GM21576 (cell line): ENCODE data around the gene C1orf35.

Experiments
- ATAC-seq: cut with Tn5 transposase; IDR thresholded peaks from one replicate; pipeline ENCODE4 v1.9.1; 2021; ENCODE audit warnings: mild to moderate bottlenecking, moderate library complexity; ENCODE audit not compliant: unreplicated experiment

C1orf35 gene

DNA sequence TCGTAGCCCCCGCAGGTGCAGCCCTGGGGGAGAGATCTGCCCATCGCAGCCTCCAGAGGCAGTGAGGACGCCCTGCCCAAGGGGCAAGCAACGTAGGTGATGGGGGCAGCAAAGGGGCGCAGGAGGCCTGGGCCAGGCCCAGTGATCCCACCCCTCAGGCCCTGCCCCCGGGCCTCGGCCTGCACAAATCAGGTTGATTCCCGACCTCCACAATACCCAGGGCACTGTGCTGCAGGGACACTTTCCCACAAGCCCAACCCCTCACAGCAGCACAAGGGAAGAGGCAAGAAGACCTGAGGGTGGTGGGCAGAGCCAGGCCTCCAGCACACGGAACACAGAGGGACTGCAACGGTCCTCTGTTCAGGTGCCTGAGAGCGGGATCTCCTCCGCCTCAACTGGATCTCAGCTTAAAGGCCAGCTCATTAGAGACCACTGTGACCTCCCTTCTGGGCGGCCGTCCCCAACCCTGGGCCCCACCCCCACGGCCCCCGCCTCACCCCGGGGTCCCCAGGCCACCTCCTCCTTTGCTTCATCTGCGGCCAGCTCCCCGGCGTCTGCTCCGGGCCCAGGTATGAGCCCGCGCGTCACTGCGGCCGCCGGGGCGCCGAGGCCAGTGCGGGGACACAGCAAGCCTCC, 21.4 kb downstream of the C1orf35 start:
- ATAC-seq, result peak; percentile 30

DNA sequence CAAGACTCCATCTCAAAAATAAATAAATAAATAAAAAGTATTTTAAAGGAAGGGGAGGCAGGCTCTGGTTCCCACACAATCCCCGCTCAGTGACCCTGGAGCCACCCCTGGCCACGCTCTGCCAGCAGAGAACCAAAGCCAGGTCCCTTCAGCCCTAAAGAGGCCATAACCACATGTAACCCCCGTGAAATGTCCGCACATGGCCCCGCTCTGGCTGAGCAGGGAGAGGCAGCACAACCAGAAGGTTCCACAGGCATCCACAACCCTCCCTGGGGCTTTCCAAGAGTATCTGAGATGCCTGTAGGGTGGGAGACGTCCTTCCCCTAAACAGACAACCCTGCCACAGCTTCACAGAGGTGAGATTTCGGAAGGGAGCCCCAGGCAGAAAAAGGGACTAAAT, 22.0 kb downstream of the C1orf35 start:
- no peak for ATAC-seq

DNA sequence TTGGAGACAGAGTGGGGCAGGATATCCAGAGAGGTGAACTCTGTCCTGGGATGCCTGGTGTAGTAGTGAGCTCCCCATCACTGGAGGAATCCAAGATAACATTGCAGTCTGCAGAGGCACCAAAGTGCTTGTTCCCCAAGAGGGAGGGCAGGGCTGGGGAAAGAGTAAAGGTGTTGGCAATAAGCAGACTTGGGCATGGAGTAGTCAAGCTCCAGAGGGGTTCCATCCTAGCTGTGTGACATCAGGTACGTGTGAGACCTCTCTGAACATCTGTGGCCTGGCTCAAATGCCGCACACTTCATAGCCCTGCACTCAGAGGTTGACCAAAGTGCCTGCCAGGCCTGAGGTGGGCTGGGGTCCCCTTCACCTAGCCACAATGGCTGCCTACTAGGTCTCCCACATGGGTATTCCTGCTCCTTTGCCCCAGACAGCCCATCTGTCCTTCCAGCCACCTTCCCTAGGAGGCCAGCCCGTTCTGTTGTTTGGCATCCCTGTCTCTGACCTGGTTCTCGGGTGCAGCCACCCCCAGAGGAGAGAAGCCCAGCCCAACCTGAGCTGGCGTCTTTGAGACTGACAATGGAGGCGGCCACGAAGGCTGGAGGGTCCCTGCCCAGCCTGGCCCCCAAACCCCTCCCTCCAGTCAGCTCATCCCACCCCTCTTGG, 23.4 kb downstream of the C1orf35 start:
- ATAC-seq, result no peak

DNA sequence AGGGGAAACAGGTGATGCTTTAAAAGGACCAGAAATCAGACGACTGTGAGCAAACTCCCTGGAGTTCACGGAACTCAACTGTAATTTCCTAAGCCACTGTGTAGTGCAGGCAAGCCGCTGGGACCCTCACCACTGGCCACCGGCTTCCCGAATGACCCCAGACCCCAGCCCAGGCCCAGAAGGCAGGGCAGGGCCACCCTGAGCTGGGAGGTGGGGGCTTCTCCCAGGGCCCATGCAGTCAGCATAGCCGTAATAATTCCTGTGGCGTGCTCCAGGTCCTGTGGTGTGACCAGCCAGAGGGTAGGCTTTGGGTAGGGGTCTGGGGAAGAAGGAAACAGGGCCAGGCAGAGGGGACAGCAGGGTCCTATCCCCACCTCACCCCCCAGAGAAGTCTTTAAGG, 24.1 kb downstream of the C1orf35 start:
- ATAC-seq, result no peak

DNA sequence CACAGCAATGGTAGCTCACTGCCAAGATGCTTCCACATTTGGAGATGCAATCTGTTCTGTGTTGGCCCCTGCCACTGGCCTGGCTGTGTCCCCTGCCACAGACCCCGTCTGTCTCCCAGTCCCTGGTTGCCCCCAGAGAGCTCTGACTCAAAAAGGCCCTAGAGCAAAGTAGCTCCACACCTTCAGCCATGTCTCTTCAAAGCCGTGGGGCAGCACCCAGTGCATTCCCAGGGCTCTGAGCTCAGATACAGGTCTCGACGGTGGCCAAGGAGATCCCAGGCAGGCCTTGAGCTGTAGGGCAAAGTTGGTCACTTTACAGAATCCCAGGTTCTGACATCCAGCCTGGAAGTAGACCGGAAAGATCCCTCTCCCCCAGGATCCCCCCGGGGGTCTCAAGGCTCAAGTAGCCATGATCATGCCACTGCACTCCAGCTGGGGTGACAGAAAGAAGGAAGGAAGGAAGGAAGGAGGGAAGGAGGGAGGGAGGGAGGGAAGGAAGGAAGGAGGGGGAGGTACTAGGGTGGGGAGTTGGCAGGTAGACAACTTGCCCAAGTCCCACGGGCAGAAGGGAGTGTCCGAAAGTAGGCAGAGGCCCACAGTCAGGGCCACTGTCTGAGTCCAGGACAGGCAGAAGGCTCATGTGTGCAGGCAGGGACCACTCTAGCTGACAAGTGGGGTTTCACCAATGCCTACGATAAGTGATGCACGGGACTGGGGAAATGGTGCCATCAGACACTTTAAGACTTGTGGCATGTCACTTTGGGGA, 25.4 kb downstream of the C1orf35 start:
- ATAC-seq, result no peak

DNA sequence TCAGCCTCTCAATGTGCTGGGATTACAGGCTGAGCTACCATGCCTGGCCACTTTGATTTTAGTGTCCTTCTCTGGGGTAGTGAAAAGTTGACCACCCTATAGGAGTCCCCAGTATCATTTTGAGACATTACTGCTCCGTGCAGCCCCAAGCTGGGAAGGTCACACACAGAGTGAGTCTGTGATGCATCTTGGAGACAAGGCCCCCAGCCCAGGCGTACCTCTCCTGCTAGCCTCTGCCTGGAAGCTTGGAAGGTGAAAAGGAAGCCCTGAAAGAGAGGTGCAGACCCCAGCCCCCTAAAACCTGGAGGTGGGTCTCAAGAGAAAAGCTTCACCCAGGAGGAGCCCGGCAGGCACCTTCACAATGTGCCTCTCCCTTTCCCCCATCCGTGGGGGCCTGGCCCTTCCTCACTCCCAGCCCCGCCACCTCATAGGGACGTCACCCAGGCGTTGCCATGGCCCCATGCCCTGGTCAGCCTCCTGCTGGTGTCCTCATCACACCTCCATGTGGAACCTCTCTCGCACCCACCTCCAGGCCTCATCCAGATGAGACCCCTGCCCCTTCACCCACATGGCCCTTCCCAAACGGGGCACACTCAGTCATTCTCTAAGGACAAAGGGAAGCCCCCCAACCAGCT, 26.2 kb downstream of the C1orf35 start:
- ATAC-seq, result no peak

DNA sequence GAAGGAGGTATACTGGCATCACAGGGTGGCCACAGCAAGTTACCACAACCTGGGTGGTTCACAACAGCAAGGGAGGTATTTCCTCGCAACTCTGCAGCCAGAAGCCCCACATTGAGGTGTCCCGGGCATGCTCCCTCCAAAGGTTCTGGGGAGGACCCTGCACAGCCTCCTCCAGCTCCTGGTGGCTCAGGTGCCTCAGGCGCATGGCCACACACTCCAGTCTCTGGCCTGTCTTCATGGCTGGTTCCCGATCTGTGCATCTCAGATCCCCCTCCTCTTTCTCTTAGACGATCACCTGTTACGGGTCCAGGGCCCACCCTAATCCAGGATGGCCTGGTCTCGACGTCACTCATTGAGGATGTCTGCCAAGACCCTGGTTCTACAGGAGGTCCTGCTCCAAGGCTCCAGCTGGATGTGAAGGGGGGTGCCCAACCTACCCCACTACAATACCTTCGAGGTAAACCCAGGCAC, 27.3 kb downstream of the C1orf35 start:
- no peak for ATAC-seq

DNA sequence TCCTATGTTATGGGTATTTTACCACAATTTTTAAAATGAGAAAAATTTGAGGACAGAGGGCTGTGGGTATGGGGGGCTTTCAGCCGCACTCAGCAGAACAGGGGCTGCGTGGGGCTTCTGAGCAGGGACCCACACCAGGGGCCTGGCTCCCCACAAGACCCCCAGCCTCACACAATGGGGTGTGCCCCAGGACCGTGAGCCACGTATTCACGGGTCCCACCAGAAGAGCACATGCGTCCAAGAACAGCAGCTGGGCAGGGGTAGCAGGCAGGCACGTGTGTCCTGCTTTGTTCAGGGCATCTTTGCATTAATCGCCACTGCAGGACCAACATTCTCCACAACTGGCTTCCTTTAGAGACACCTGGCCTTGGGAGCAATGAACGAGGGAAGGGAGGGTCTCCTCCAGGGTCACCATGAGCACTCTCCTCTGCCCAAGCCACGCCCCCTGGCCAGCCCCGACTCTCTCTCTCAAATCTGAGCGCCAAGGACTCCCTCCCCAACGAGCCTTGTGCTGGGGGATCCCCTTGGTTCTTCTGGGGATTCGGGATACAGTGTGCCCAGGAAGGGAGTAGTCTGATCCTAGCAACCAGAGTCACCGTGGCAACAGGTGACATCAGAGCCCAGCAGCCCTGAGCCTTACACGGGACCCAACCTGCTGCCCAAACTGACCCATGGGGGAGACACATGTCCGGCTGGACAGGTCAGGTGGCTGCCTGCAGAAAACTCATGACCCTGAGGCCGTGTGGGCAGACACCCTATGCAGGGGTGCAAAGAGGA, 28.0 kb downstream of the C1orf35 start:
- no peak for ATAC-seq

DNA sequence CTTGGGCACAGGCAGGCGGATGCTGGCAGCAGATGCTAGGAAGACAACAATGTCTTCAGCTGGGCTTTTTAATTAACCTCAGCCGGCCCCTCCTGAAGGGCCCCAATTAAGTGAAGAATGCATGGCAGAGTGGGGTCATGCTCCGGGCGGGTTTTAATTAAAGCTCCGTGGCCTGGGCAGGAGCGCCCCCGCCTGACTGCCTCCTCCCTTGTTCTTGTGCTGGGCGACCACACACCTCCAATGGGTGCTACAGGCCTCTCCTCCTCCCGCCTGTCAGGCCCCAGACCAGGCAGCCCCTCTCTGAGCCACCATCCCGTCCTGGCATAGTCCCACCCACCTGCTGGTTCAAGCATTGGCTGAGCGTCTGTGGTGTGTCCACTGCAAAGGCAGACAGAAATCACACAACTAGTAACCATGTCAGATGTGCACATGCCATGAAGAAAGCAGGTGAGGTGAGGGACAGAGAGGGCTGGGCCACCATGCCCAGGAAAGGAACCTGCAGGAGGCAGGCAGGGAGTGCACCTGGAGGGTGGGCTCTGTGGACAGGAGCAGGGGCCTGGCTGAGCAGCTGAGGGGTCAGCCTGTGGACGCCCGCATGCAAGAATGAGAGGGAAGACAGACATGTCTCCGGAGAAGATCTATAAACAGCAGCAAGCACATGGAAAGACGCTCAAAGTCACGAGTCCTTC, 29.1 kb downstream of the C1orf35 start:
- ATAC-seq, result no peak

DNA sequence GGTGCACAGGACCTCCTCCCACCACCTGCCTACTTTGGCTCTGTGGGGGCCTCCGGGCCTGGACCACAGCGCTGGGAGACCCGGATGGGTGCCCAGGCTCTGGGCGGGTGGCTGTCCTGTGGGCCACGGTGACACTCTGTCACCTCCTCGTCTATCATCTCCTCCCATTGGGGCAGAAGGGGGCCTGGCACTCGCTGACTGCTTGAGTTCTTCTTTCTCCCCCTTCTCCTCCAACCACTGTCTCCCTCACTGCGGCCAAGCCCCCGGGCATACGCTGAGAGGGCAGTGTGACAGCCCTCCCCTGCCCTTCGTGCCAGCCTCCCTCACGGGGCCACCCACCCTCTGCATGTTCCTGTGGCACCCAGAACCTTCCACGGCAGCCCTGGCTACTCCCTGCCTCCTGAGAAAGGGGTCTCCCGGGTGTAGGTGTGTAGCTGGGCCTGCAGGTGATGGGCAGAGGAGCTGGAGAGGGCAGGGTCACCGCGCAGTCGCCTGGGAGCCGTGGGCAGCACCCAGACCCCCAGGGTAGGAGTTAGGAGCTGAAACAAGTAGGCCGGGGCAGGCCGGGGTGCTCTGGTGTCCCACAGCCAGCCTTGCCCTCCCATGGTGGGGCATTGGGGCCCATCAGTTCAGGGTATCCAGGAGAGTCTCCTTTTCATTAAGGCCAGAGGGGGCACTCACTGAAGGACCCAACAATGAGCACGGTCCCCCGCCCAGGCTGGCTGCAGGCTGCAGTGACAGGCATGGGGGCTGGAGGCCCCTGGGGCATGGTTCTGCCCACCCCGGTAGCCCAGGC, 29.9 kb downstream of the C1orf35 start:
- ATAC-seq, result no peak

DNA sequence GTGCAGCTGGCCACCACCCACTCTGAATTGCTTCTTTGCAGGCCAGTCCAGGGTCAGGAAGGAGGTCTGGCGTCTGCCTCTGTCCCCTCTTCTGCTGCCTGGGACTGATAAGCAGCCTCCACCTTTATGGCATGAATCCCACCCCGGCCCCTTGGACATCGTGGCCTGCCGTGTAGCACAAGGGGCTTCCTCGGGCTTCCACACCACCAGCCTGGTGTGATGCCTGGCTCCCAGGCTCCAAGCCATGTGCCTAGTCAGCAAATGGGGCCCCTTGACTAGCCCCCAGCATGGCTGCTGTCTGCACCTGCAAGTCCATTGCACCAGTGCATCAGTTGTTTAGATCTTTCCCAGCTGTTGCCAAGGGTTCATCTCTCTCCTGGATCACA, 30.5 kb downstream of the C1orf35 start:
- no peak for ATAC-seq

DNA sequence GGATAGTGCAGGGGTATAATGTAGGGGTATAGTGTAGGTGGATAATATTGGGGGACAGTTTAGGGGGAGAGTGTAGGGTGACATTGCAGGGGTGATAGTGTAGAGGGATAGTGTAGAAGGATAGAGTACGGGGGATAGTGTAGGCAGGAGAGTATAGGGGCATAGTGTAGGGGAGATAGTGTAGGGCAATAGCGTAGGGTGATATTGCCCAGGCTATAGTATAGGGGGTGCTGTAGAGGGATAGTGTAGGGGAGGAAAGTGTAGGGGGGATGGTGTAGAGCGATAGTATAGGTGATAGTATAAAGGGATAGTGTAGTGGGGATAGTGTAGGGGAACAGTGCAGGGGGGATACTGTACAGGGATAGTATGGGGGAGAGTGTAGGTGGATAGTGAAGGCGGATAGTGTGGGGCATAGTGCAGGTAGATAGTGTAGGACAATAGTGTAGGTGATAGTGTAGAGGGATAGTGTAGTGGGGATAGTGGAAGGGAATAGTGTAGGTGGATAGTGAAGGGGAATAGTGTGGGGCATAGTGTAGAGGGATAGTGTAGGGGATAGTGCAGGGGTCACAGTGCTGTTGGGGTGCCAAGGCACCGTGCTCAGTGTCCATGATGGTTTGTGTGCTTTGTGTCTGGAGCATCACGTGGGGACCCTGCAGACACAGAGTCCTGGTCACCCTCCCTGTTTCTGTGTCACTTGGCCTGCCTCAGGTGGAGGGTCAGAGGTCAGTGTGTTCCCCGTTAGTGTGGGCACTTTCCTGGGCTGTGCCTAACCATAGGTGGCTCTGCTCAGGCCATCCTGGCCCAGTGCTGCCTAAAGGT, 31.1 kb downstream of the C1orf35 start:
- no peak for ATAC-seq

DNA sequence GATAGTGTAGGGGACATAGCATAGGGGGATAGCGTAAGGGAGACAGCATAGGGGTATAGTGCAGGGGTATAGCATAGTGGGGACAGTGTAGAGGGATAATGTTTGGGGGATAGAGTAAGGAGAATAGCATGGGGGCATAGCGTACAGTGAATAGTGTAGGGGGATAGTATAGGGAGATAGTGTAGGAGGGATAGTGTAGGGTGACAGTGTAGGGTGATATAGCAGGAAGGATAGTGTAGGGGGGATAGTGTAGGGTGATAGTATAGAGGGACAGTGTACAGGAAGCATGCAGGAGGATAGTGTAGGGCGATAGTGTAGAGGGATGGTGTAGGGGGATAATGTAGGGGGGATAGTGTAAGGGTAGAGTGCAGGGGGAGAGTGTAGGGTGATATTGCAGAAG, 32.3 kb downstream of the C1orf35 start:
- ATAC-seq, result no peak

DNA sequence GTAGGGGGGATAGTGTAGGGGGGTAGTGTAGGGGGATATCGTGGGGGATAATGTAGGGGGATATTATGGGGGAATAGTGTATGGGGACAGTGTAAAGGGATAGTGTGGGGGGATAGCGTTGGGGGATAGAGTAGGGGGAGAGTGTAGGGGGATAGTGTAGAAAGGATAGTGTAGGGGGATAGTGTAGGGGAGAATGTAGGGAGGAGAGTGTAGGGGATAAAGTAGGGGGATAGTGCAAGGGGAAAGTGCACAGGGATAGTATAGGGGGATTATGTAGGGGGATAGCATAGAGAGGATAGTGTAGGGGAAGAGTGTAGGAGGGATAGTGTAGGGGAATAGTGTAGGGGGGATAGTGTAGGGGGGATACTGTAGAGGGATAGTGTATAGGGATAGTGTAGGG, 33.0 kb downstream of the C1orf35 start:
- no peak for ATAC-seq

DNA sequence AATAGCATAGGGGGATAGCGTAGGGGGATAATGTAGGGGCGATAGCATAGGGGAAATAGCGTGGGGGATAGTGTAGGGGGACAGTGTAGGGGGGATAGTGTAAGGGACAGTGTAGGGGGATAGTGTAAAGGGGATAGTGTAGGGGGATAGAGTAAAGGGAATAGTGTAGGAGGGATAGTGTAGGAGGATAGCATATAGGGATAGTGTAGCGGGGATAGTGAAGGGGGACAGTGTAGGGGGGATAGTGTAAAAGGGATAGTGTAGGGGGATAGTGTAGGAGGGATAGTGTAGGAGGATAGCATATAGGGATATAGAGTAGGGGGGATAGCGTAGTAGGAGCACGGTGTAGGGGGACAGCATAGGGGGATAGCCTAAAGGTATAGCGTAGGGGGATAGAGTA, 34.8 kb downstream of the C1orf35 start:
- ATAC-seq, result no peak

DNA sequence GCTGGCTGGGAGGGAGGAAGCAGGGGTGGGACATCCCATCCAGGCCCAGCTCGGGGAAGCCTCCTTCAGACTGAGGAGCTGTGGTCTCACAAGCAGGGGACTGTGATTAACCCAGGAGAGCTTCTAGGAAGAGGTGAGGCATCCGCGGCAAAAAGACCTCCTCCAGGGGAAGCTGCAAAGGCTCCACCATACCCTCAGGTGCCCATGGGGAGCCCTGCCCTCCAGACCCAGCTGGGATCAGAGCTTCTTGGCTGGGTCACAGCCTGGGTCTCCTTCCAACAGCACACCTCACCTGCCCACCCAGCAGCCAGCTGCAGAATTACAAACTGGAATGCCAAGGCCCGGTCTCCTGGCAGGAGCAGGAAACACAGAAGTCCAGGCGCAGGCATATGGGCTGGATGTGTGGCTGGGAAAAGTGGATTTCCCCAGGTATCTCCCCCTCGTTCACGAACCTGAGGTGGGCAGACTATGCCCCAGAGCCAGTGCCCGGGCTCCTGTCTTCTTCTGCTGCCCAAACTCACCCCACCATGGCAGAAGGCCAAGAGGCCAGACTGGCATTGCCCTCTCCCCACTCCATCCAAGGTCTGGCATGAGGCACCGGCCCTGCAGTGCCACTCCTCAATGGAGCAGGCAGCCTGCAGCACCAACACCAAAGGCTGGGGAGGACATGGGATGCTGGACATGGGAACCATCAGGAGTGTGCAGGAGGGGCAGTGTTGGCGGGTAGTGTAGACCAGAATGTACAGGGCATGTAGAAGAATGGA, 36.1 kb downstream of the C1orf35 start:
- no peak for ATAC-seq

DNA sequence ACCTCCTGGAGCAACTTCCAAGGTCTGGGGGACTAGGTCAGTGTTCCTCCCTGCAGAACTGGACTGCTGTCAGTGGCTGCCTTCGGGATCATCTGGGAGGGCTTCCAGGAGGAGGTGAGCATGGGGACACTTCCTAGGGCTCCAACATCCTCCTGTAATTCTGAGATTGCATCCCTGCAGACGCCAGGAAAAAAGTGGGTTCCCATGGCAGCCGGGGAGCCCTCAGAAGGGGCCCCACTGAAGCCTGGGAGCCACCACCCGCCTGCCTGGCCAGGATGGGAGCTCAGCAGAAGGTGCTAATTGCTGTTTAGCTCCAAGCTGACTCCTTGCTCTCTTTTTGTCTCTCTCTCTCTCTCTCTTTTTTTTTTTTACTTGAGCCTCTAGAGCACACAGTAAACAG, 36.7 kb downstream of the C1orf35 start:
- ATAC-seq, result no peak
